ENCODE data around the gene ETNPPL. TPM values are rescaled to one million over a fixed set of nuclear protein-coding genes. Genes with fewer than 3 reads are reported as not detected.

ETNPPL gene
- total and polyA plus RNA-seq, 9 of the 15 experiments (the other 6 are each of a cell fraction or from before 2014, with no cell fraction given) = 0.06 to 0.14 TPM; not detected in 7

GRCh38 chr4:108709722-108710121, 53.1 kb downstream of the ETNPPL start:
- DNase-seq (ENCODE audit: extremely low read depth in 1 of 4, low spot score in 3 of 4) (no peak), ATAC-seq (peak; percentile 57), FAIRE-seq (no peak)
- TF ChIP-seq ZNF354B (CRISPR knock-in tag; IDR thresholded peaks at IDR 0.05) (no peak), RNF2 (IDR thresholded peaks at IDR 0.05) (0 out of 2 replicates have a peak, but pooled peaks have one; percentile 13)
- Histone ChIP-seq H2AFZ (ENCODE audit: low read depth, low read length) (peak overlapping the region; percentile 72), H3K4me2 (ENCODE audit: insufficient read depth, low read length) (no peak overlapping the region), H3K9me1 (ENCODE audit: control insufficient read depth, insufficient read depth, low read length) (no peaks in the 10 kb centered on the region), H3K27me3 (ENCODE audit: control insufficient read depth in 2 of 2, insufficient read depth in 2 of 2, low read length in 2 of 2) (peaks cover 11 to 20% of the 10 kb centered on the region in 2 experiments; a peak in 3 of 5 replicates), H3K4me1 (replicated peaks in 1 of 2; ENCODE audit: control insufficient read depth in 2 of 2, insufficient read depth in 2 of 2, low read length in 2 of 2) (peaks cover 3 to 4% of the 10 kb centered on the region in 2 experiments; a peak in 1 of 5 replicates), H3K4me3 (no peak overlapping the region), H3K9ac (ENCODE audit: insufficient read depth in 1 of 2, low read depth in 2 of 2, low read length in 2 of 2) (no peak overlapping the region), H3K36me3 (ENCODE audit: control insufficient read depth, insufficient read depth, low read length) (no peaks in the 10 kb centered on the region), H3K79me2 (ENCODE audit: control insufficient read depth, insufficient read depth, low read length) (no peaks in the 10 kb centered on the region), H3K9me3 (replicated peaks; ENCODE audit: control insufficient read depth, insufficient read depth, low read depth, low read length) (no peaks in the 10 kb centered on the region), H4K20me1 (replicated peaks; ENCODE audit: control insufficient read depth, insufficient read depth, low read length) (no peaks in the 10 kb centered on the region), H3K27ac (ENCODE audit: extremely low read depth, low read depth, low read length) (no peak overlapping the region)
- CTCF ChIA-PET (ENCODE audit: low intra/inter-chr PET ratio) = no interaction called here
- POLR2A ChIA-PET = no interaction called here
- no TSS peak for BruUV-seq (replicated peaks)
- 6% methylated on average over 7 of the region's 7 CpGs for WGBS (ENCODE audit: insufficient coverage, low coverage, missing lambda C conversion rate)
- intact Hi-C loops (cut with micrococcal nuclease) (no loop called here), in situ Hi-C loops (cut with MboI) (no loop called here)

DNA sequence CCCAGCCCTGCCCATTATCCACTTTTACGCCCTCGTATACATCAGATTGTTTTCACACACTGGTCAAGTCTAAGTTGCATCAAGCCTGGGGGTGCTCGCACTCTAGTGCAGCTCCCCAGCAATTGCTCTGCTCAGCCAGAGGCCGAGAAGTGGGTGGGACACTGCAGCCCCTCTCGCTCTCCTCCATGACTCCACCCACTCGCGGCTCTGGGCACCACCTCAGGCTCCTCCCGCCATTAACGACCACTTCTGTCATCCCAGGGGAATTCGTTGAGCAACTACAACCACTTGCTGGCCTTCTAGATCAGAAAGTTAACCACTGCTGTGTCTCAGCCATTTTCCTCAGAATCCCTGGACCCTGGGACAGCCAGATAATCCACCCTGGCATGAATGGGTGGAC, 53.6 kb downstream of the ETNPPL start:
- intact Hi-C loops (cut with micrococcal nuclease) = no loop called here
- Histone ChIP-seq H3K4me2 (ENCODE audit: insufficient read depth, low read length) (peak overlapping the region; percentile 32; the same call in 1 of the 2 replicates), H2AFZ (ENCODE audit: low read depth, low read length) (peak overlapping the region; percentile 72), H3K36me3 (ENCODE audit: control insufficient read depth, insufficient read depth, low read length) (no peaks in the 10 kb centered on the region), H3K27ac (ENCODE audit: extremely low read depth, low read depth, low read length) (no peak overlapping the region), H3K9me1 (ENCODE audit: control insufficient read depth, insufficient read depth, low read length) (no peaks in the 10 kb centered on the region), H3K9ac (ENCODE audit: insufficient read depth in 1 of 2, low read depth in 2 of 2, low read length in 2 of 2) (no peak overlapping the region), H3K4me1 (replicated peaks in 1 of 2; ENCODE audit: control insufficient read depth in 2 of 2, insufficient read depth in 2 of 2, low read length in 2 of 2) (peaks cover 3 to 4% of the 10 kb centered on the region in 2 experiments; a peak in 1 of 5 replicates), H3K4me3 (no peak overlapping the region), H3K9me3 (replicated peaks; ENCODE audit: control insufficient read depth, insufficient read depth, low read depth, low read length) (no peaks in the 10 kb centered on the region), H3K79me2 (ENCODE audit: control insufficient read depth, insufficient read depth, low read length) (no peaks in the 10 kb centered on the region), H4K20me1 (replicated peaks; ENCODE audit: control insufficient read depth, insufficient read depth, low read length) (no peaks in the 10 kb centered on the region), H3K27me3 (ENCODE audit: control insufficient read depth in 2 of 2, insufficient read depth in 2 of 2, low read length in 2 of 2) (peaks cover 11 to 20% of the 10 kb centered on the region in 2 experiments; a peak in 3 of 5 replicates)
- peak; percentile 74 for TF ChIP-seq PRDM10 (IDR thresholded peaks at IDR 0.05; ENCODE audit: partially characterized antibody)
- no peak for TF ChIP-seq NFIC (IDR thresholded peaks at IDR 0.05)
- WGBS (ENCODE audit: insufficient coverage, low coverage, missing lambda C conversion rate) = 3% methylated on average over 10 of the region's 10 CpGs
- DNase-seq (ENCODE audit: extremely low read depth in 1 of 4, low spot score in 3 of 4) (no peak), ATAC-seq (peak; percentile 48), FAIRE-seq (no peak)
- in situ Hi-C loops (cut with MboI) = no loop called here
- CTCF ChIA-PET (ENCODE audit: low intra/inter-chr PET ratio) = no interaction called here
- POLR2A ChIA-PET = no interaction called here
- no TSS peak for BruUV-seq (replicated peaks)
